Keratinocyte (primary cell): ENCODE results near the gene MOB4. TPM values are rescaled to one million over a fixed set of nuclear protein-coding genes. Genes with fewer than 3 reads are reported as not detected.

Experiments
- DNase-seq: peaks from one replicate; pipeline ENCODE4 v3.0.0-alpha.2; 2011; ENCODE audit warnings: low read depth, missing footprints, low spot score
- FAIRE-seq: peaks from 2 replicates; lab custom pipeline; 2011; peaks lifted over from hg19 to GRCh38; lab: Jason Lieb, UNC
- H2AFZ ChIP-seq: 2 replicates; pipeline ENCODE4 v1.6.0; 2012; ENCODE audit warnings: low read length, control low read depth, inconsistent platforms; ENCODE audit not compliant: control insufficient read depth
- H3K27ac ChIP-seq: 2 replicates; pipeline ENCODE4 v1.5.1; 2011; ENCODE audit warnings: low read length; ENCODE audit not compliant: control insufficient read depth, insufficient read depth
- H3K27me3 ChIP-seq: 3 replicates; pipeline ENCODE4 v1.6.0; 2011; ENCODE audit warnings: low read length; ENCODE audit not compliant: control insufficient read depth, insufficient read depth; ENCODE audit errors: extremely low read depth
- H3K36me3 ChIP-seq, 2 experiments: 2 replicates in 1 of 2; 3 replicates in 1 of 2; pipeline ENCODE4 v1.5.1; 2011; ENCODE audit warnings: low read length in 2 of 2, mild to moderate bottlenecking in 1 of 2; ENCODE audit not compliant: control insufficient read depth in 2 of 2, insufficient read depth in 2 of 2; ENCODE audit errors: extremely low read depth in 1 of 2
- H3K4me1 ChIP-seq: 3 replicates; pipeline ENCODE4 v1.5.1; 2011; ENCODE audit warnings: low read length; ENCODE audit not compliant: control insufficient read depth, insufficient read depth; ENCODE audit errors: extremely low read depth
- H3K4me2 ChIP-seq: 3 replicates; pipeline ENCODE4 v1.6.0; 2011; ENCODE audit warnings: low read depth, low read length; ENCODE audit not compliant: control insufficient read depth, insufficient read depth; ENCODE audit errors: extremely low read depth
- H3K4me3 ChIP-seq, 3 experiments: fragments of 200-600 bp in 1 of 3; sonication (generic) in 1 of 3; 2 replicates in 2 of 3; 3 replicates in 1 of 3; pipeline ENCODE4 v1.5.1; 2011 to 2016; ENCODE audit warnings: low read length in 3 of 3, mild to moderate bottlenecking in 3 of 3, control low read depth in 2 of 3, inconsistent platforms in 1 of 3, low read depth in 1 of 3, mixed read lengths in 1 of 3, mixed run types in 1 of 3, moderate library complexity in 1 of 3; ENCODE audit not compliant: control insufficient read depth in 2 of 3, insufficient read depth in 2 of 3; ENCODE audit errors: extremely low read depth in 1 of 3
- H3K79me2 ChIP-seq: 2 replicates; pipeline ENCODE4 v1.6.0; 2012; ENCODE audit warnings: low read length; ENCODE audit not compliant: control insufficient read depth, insufficient read depth
- H3K9ac ChIP-seq: 3 replicates; pipeline ENCODE4 v1.6.0; 2011; ENCODE audit warnings: low read length; ENCODE audit not compliant: control insufficient read depth, insufficient read depth; ENCODE audit errors: extremely low read depth
- H3K9me1 ChIP-seq: 3 replicates; pipeline ENCODE4 v1.6.0; 2011; ENCODE audit warnings: low read length; ENCODE audit not compliant: control insufficient read depth, insufficient read depth; ENCODE audit errors: extremely low read depth
- H3K9me3 ChIP-seq: 2 replicates; pipeline ENCODE4 v1.5.1; 2012; ENCODE audit warnings: low read depth, low read length; ENCODE audit not compliant: control insufficient read depth
- H4K20me1 ChIP-seq: 3 replicates; pipeline ENCODE4 v1.6.0; 2011; ENCODE audit warnings: low read length; ENCODE audit not compliant: control insufficient read depth, insufficient read depth; ENCODE audit errors: extremely low read depth
- CTCF ChIP-seq, 3 experiments: IDR thresholded peaks in 1 of 3; conservative IDR thresholded peaks in 1 of 3; optimal IDR thresholded peaks in 1 of 3; 2 replicates in 2 of 3; 3 replicates in 1 of 3; pipeline versions ENCODE3 to v1.5.1; 2011; ENCODE audit warnings: low read length in 3 of 3, mild to moderate bottlenecking in 3 of 3, moderate library complexity in 2 of 3, control low read depth in 1 of 3, inconsistent platforms in 1 of 3; ENCODE audit not compliant: insufficient read depth in 2 of 3; ENCODE audit errors: extremely low read depth in 1 of 3
- EZH2 ChIP-seq: IDR thresholded peaks from one replicate; pipeline ENCODE4 v1.6.1; 2012; ENCODE audit warnings: inconsistent platforms, mild to moderate bottlenecking, low read length, moderate library complexity
- dilution Hi-C: fragments of 300-500 bp; cut with MboI; formaldehyde crosslinking; loops from one replicate; pipeline ENCODE4 v1.7.0; 2020; ENCODE audit warnings: low sequenced_read_pairs; ENCODE audit not compliant: extremely low pct_ligation_motif_present
- polyA plus RNA-seq, 5 experiments: library from polyadenylated mRNA; depleted of rRNA in 3 of 5; stranded (reverse) in 3 of 5; stranded (forward) in 1 of 5; unstranded in 1 of 5; fragments of >200 nt; gene quantifications; 1 replicate in 1 of 5; 2 replicates in 3 of 5; 3 replicates in 1 of 5; pipeline versions ENCODE4 v1.2.1 to v1.2.3, GENCODE V29; 2011 to 2012; ENCODE audit warnings: missing spikeins in 2 of 5, low read depth in 1 of 5, low replicate concordance in 1 of 5

Gene MOB4
- polyA plus RNA-seq, 1 donor (not counting 4 experiments of a cell fraction or from before 2014, with no cell fraction given): 53.6 TPM

GRCh38 chr2:197513915-197514314 is 2.0 kb upstream of the MOB4 start:
- H2AFZ ChIP-seq: no peak overlapping the region
- no peak for FAIRE-seq
- H3K9me3 ChIP-seq: no peaks in the 10 kb centered on the region
- TF ChIP-seq CTCF (optimal IDR thresholded peaks at IDR 0.05 in 1 of 3, IDR thresholded peaks at IDR 0.05 in 1 of 3, conservative IDR thresholded peaks at IDR 0.05 in 1 of 3; ENCODE audit: extremely low read depth in 1 of 3, insufficient read depth in 2 of 3, low read length in 3 of 3): no peak
- no peak for TF ChIP-seq EZH2
- no peaks in the 10 kb centered on the region for H3K9me1 ChIP-seq
- H3K9ac ChIP-seq: no peak overlapping the region
- no peaks in the 10 kb centered on the region for H3K27me3 ChIP-seq
- dilution Hi-C loops: no loop called here
- H3K4me2 ChIP-seq: no peak overlapping the region
- DNase-seq: no peak
- H3K27ac ChIP-seq: no peak overlapping the region
- H3K4me3 ChIP-seq: no peak overlapping the region
- H4K20me1 ChIP-seq: peaks cover 5% of the 10 kb centered on the region
- H3K79me2 ChIP-seq: peaks cover 35% of the 10 kb centered on the region
- H3K4me1 ChIP-seq: peaks cover 13% of the 10 kb centered on the region
- H3K36me3 ChIP-seq: no peaks in the 10 kb centered on the region

- Histone ChIP-seq H2AFZ (peak overlapping the region; percentile 100), H3K27ac (peak overlapping the region; percentile 83), H4K20me1 (peaks cover 5% of the 10 kb centered on the region), H3K27me3 (no peaks in the 10 kb centered on the region), H3K4me1 (peaks cover 13% of the 10 kb centered on the region), H3K9me1 (no peaks in the 10 kb centered on the region), H3K79me2 (peaks cover 43% of the 10 kb centered on the region), H3K4me2 (peak overlapping the region; percentile 88), H3K9ac (peak overlapping the region; percentile 94), H3K36me3 (no peaks in the 10 kb centered on the region), H3K9me3 (no peaks in the 10 kb centered on the region), H3K4me3 (peak overlapping the region in 2 of 3 experiments; percentile 69 to 78)
- TF ChIP-seq EZH2: no peak
- TF ChIP-seq CTCF (optimal IDR thresholded peaks at IDR 0.05 in 1 of 3, IDR thresholded peaks at IDR 0.05 in 1 of 3, conservative IDR thresholded peaks at IDR 0.05 in 1 of 3; ENCODE audit: extremely low read depth in 1 of 3, insufficient read depth in 2 of 3, low read length in 3 of 3): no peak
- no peak for DNase-seq
- dilution Hi-C loops: no loop called here
- peak; percentile 5 for FAIRE-seq
Measured at GRCh38 chr2:197514754-197515153, 1.1 kb upstream of the MOB4 start.
